HFF-Myc (cell line): ENCODE results near the gene IPCEF1.
A peak's percentile ranks its signal among the peaks of the same experiment; 100 is the strongest.

ENCODE experiments used
- DNase-seq: peaks from one replicate; pipeline ENCODE4 v3.0.0-alpha.2; 2011; ENCODE audit warnings: low read depth; ENCODE audit errors: extremely low read depth
- H3K4me3 ChIP-seq: replicated peaks from 2 replicates; pipeline ENCODE4 v1.5.1; 2011; ENCODE audit warnings: low read depth, mild to moderate bottlenecking, control low read depth, low read length
- TF ChIP-seq, protein P1 (sequence below): IDR thresholded peaks from 2 replicates; pipeline ENCODE4 v1.5.1; 2012; ENCODE audit warnings: mild to moderate bottlenecking, low read depth, low read length, control low read depth; ENCODE audit errors: missing control alignments

The IPCEF1 gene

GRCh38 chr6:154386848-154387717 lies 30.5 kb upstream of the IPCEF1 start:
- DNase-seq: peak; percentile 85
- TF ChIP-seq, protein P1, sequence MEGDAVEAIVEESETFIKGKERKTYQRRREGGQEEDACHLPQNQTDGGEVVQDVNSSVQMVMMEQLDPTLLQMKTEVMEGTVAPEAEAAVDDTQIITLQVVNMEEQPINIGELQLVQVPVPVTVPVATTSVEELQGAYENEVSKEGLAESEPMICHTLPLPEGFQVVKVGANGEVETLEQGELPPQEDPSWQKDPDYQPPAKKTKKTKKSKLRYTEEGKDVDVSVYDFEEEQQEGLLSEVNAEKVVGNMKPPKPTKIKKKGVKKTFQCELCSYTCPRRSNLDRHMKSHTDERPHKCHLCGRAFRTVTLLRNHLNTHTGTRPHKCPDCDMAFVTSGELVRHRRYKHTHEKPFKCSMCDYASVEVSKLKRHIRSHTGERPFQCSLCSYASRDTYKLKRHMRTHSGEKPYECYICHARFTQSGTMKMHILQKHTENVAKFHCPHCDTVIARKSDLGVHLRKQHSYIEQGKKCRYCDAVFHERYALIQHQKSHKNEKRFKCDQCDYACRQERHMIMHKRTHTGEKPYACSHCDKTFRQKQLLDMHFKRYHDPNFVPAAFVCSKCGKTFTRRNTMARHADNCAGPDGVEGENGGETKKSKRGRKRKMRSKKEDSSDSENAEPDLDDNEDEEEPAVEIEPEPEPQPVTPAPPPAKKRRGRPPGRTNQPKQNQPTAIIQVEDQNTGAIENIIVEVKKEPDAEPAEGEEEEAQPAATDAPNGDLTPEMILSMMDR: no peak
- no peak overlapping the region for H3K4me3 ChIP-seq

GRCh38 chr6:154384191-154384590 lies 27.6 kb upstream of the IPCEF1 start:
- TF ChIP-seq, protein P1: no peak
- DNase-seq: no peak
- H3K4me3 ChIP-seq: no peak overlapping the region

GRCh38 chr6:154383273-154383672 lies 26.7 kb upstream of the IPCEF1 start:
- DNase-seq: no peak
- H3K4me3 ChIP-seq: no peak overlapping the region
- TF ChIP-seq, protein P1: no peak

- DNase-seq: no peak
- TF ChIP-seq, protein P1: no peak
- H3K4me3 ChIP-seq: no peak overlapping the region
These were observed 26.1 kb upstream of the IPCEF1 start for GRCh38 chr6:154382740-154383139.

GRCh38 chr6:154381548-154381947 lies 24.9 kb upstream of the IPCEF1 start:
- DNase-seq: no peak
- H3K4me3 ChIP-seq: no peak overlapping the region
- TF ChIP-seq, protein P1: no peak

- no peak overlapping the region for H3K4me3 ChIP-seq
- TF ChIP-seq, protein P1: no peak
- no peak for DNase-seq
These were observed 24.1 kb upstream of the IPCEF1 start for GRCh38 chr6:154380741-154381140.
